Tibial nerve (tissue), 4 donors: ENCODE data around the gene NASP.

Experiments used
- EP300 ChIP-seq, 2 donors: sonication (generic); formaldehyde crosslinking; IDR thresholded peaks; one replicate each; pipeline ENCODE4 v1.6.1; 2017; ENCODE audit warnings: antibody characterized with exemption in 2 of 2, mild to moderate bottlenecking in 1 of 2
- POLR2A ChIP-seq, 2 donors: fragments of 450-650 bp; IDR thresholded peaks; one replicate each; pipeline ENCODE4 v1.6.1; 2017; ENCODE audit warnings: antibody characterized with exemption in 2 of 2, mild to moderate bottlenecking in 2 of 2, moderate library complexity in 2 of 2
- TF ChIP-seq, protein P1 (sequence below), 5 experiments: fragments of 200-600 bp in 3 of 5; fragments of 450-650 bp in 2 of 5; sonication (generic) in 3 of 5; IDR thresholded peaks; one replicate each; pipeline ENCODE4 v1.5.1; 2016 to 2019; ENCODE audit warnings: antibody characterized with exemption in 5 of 5, mild to moderate bottlenecking in 3 of 5, moderate library complexity in 2 of 5

DNA sequence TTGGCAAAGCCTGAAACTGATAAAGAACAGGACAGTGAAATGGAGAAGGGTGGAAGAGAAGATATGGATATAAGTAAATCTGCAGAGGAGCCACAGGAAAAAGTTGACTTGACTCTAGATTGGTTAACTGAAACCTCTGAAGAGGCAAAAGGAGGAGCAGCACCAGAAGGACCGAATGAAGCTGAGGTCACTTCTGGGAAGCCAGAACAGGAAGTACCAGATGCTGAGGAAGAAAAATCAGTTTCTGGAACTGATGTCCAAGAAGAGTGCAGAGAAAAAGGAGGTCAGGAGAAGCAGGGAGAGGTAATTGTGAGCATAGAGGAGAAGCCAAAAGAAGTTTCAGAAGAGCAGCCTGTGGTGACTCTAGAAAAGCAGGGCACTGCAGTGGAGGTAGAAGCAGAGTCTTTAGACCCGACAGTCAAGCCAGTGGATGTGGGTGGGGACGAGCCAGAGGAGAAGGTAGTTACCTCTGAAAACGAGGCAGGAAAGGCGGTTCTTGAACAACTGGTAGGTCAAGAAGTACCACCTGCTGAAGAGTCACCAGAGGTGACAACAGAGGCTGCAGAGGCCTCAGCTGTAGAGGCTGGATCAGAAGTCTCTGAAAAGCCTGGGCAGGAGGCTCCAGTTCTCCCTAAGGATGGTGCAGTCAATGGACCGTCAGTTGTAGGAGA lies 23.7 kb downstream of the NASP start:
- TF ChIP-seq, protein P1, sequence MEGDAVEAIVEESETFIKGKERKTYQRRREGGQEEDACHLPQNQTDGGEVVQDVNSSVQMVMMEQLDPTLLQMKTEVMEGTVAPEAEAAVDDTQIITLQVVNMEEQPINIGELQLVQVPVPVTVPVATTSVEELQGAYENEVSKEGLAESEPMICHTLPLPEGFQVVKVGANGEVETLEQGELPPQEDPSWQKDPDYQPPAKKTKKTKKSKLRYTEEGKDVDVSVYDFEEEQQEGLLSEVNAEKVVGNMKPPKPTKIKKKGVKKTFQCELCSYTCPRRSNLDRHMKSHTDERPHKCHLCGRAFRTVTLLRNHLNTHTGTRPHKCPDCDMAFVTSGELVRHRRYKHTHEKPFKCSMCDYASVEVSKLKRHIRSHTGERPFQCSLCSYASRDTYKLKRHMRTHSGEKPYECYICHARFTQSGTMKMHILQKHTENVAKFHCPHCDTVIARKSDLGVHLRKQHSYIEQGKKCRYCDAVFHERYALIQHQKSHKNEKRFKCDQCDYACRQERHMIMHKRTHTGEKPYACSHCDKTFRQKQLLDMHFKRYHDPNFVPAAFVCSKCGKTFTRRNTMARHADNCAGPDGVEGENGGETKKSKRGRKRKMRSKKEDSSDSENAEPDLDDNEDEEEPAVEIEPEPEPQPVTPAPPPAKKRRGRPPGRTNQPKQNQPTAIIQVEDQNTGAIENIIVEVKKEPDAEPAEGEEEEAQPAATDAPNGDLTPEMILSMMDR (IDR thresholded peaks at IDR 0.05), result no peak
- no peak for TF ChIP-seq POLR2A (IDR thresholded peaks at IDR 0.05)
- no peak for TF ChIP-seq EP300 (IDR thresholded peaks at IDR 0.05)
